HG03521 (cell line): Measurements from ENCODE around the gene PLCG1.

Experiments
- ATAC-seq: cut with Tn5 transposase; IDR thresholded peaks from one replicate; pipeline ENCODE4 v1.9.1; 2021; ENCODE audit warnings: mild to moderate bottlenecking, moderate library complexity; ENCODE audit not compliant: unreplicated experiment

PLCG1 gene

DNA sequence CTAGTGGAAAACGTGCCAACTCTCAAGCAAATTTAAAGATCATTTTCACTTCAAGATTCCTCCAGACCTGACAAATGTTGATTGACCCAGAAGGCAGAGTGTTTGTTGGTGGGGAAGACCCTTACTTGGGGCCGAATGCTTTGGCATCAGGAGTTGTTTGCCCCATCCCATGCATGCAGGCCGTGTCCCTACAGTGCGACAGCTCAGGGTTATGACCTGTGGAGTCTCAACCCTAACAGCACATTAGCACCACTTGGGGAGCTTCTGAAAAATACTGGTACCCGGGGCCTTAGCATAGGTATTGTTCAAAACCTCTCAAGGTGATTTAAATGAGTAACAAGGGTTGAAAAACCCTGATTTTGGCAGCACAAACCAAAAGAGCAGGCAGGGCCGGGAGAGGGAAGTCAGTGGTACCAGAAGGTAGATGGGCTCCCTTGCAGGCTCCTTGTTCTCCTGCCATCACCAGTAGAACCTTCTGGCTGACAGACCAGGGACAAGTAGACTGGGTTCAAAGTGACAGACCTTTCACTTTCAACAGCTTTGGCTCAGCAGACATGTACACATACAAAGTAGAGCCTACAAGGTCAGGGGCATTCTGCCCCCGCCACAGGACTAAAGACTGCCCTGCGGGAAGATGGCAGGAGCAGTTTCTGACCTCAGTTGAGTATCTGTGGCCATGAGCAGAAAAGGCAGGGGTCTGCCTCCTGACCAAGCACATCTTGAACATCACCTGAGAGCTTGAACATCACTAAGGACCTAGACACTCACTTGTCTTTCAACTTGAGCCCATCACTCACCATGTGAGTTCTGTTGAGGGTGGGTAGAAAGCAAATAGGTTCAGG lies 39.6 kb downstream of the PLCG1 start:
- ATAC-seq: no peak

DNA sequence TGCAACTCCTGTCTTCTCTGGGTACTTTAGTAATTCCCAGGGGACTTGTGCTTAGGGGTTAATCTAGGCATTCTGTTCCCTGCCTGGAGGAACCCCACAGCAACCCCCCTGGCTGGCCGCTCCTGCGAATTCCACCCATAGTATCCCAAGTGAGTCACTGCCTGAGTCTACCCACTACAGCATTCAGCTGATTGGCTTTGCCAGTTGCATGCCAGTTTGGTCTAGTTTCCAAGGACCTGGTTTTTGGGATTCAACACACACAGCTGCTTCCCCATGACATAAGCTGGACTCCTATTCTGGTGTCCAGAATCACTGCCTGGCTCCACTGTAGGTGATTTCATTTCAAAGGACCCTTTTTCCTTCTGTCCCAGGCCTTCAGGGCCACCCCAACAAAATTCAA lies 40.3 kb downstream of the PLCG1 start:
- no peak for ATAC-seq

DNA sequence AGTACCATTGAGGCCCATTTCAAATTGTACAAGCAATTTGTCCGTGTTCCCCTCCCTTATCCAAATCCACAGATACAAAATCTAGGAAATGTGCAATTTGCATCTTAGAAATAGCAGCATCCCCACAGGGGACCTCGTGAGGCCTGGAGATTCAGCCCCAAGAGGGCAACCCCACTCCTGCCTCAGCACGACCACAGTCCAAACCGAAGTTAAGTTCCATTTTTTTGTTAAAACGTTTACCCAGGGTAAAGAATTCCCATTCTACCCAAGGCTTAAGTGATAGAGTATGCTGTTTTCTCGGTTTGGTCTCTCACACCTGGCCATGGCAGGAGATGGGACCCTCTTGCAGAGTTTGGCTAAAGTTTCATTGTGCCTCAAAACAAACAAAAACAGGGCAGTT lies 41.2 kb downstream of the PLCG1 start:
- ATAC-seq: no peak

DNA sequence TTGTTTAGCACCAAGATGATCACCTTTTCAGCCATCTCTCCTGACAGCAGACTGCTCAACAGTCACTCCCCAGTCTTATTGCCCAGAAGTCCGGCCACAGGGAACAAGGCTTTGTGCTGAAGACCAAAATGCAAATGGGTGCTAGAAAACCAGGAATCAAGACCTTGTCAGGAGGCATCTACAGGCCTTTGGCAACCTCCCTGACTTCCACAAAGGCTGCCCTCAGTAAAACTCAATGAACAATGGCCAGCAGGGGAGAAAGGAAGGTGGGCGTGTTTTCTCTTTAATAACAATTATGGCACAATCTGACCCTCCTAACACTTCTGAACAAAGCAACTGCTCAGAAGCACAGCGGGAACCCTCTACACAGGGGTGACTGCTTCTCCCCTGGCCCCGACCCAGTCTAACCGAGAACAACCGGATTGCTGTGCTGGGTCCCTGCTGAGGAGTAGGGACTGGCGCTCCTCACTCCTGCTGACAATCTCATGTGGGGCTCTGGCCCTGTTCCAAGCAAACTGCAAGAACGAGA lies 41.6 kb downstream of the PLCG1 start:
- no peak for ATAC-seq

DNA sequence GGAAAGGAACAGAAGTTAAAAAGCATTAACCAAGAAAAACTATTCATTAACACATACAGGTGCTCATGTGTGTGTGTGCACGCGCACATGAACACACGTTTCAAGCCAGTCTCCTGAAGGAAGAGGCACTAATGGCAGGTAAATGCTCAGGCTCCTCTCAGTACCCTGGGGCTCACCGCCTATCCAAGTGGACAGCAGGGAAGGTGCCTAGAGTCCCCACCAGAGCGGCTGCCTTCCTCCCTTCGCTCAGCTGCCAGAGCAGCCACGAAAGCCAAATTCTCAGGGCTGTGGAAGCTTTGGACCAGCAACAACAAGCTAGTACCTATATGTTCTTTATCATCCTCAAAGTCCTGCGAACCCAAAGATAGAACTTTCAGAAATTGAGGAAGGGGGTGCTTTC lies 42.6 kb downstream of the PLCG1 start:
- no peak for ATAC-seq

DNA sequence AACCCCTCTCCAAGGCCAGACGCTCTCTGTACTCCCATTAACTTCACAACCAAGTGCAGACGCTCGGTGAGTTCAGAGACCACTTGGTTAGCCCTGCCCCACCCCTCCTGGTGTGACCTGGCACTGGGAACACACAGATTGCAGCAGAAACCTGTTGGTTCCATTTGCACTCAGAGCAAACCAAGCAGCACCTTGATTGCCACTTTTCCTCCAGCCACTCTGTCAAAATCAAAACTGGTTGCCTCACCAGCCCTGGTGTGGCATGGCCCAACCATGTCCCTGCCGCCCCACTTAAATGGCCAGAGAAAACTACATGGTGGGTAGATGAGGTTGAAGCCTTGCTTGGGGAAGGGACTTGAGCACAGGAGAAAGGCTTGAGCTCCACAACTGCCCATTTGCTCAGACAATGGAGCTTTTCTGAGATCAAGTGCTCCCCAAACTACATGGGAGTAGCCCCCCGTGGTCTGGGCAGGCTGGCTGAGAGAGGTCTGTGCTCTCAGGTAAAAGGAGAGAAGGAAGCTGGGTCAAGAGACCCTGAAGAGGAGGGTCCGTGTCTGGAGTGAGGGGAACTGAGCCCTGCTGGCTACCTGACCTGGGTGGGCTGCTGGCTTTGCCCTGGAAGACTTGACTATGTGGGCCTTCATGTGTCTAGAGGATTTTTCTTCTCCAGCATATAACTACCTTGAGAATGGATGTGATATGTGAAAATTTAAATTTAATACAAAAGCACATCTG lies 43.4 kb downstream of the PLCG1 start:
- ATAC-seq: no peak

DNA sequence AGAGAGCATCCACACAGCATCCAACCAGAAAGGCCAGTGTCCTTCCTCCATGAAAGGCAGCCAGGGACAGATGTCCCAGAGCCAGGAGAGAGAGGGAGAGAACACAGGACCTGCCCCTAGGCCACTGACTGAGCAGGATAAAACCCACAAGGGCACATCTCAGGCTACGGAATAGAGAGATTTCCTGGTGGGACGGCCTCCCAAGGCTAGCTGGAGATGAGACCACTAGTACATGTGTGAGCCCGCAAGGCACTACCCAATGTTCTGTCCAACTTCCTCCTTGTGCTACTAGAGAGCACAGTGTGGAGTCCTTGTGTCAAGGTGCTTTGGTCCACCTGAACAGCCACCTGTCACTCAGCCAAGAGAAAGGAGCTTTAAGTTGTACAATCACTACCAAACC lies 44.2 kb downstream of the PLCG1 start:
- no peak for ATAC-seq

DNA sequence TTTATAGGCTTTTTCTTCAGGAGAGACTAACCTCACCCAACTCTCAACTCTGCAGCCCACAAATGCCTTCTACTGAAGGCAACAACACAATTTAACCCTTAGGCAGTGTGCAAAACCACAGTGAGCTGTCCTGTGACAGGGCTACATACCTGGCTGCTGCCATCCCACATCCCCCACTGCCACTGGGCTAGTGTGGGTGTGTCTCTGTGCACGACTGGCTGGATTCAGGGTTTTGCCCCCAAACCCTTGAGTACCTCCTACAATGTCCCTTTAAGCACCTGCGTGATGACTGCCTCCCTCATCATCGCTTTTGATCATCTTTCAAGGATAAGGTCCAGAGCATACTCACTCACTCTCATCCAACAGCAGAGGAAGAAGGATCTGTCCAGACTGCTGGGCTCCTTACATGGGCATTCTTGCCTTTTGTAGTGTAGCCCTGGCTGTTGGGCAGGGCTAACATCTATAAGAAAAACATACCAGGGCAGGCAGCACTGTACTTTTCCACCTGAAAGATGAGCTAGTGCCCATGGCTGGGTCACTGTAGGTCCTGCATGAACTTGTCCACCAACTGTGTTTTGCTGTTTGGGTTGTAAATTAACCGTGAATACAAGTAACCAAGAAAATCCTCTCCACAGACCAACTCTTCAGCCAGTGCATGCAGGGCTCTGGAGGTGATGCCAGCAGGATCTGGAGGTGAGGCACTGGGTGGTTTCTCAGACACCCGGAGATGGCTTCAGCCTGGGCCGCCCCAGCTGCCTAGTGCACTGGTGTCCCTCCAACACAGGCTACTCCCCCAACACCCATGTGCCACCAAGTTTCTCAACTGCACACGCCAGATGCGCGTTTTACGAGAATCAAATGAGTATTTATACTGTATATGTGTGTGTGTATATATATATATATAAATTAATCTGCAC lies 45.2 kb downstream of the PLCG1 start:
- ATAC-seq: no peak

DNA sequence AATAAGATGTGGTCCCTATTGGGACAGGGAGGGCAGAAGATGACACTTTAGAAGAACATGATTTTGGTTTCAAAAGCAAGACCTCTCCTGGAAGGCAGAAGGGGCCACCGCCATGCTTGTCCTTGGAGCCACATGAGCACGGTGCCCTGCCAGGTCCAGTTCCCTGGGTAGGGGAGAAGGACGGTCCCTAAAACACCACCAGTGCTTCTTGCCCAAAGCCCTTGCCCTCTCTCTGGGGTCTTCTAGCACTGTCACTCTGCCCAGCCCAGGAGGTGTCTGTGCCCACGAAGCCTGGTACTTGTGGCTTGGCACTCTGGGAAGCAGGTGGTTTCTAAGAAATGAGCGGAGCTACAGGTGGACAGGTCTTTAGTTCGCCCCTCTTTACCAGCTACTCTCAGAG lies 46.0 kb downstream of the PLCG1 start:
- no peak for ATAC-seq

DNA sequence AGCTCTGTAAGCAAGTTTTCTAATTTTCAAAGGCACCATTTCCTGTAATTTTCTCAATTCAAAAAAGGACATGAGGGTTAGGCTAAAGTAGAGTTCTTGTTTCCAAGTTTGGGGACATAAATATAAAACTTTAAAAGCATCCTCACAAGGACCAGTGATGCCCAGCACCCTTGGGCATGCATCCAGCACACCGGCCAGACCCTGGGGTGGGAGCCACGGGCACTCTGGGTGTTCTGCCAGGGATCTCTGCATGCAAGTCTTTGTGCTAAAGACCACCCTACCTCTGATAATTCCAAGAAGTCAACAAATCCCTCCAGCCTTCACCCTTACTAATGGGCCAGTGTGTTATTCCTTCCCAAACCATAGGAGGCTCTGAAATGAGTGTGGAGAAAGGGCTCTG lies 46.5 kb downstream of the PLCG1 start:
- ATAC-seq: no peak

DNA sequence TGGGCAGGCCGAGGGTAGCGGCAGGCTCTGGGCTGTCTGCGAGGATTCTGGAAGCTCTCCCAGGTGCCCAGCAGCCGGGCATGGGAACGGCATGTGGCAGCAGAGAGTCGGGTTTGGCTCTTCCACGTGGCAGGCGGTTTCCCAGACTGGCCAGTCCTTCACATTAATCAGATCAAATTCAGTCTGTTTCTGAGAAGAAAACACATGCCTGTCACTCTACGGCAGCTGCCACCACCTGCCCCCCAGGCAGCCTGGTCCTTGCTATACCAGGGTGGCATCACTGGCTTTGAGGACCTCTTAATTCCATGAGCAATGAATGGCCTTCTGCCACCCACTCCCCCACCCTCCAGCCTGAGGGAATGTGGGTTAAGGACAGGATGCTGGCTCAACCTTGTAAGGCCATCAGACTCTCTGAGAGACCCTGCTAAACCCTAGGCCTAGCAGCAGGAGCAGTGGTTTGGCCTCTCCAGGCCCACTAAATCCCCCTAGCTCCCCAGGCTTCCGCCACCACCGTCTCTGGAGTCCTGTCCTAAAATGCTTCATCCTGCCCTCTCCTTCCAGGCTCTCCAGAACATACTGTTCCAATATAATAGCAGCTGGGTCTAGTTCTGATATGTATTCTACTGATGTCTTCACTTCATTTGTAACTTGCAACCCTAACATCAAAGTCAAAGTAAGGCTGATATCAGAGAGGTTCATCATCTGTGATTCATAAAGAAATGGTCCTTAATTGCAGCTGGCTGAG lies 47.8 kb downstream of the PLCG1 start:
- no peak for ATAC-seq

DNA sequence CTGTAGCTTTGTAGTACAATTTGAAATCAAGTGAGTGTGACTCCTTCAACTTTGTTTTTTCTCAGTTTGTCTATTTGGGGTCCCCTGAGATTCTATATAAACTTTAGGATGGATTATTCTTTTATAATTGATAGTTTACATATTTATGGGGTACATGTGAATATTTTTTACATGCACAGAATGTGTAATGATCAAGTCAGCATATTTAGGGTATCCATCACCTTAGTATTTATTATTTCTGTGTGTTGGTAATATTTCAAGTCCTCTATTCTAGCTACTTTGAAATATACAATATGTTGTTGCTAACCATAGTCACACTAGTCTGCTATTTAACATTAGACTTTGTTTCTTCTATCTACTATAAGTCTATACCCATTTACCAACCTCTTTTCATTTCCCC lies 50.3 kb downstream of the PLCG1 start:
- no peak for ATAC-seq

DNA sequence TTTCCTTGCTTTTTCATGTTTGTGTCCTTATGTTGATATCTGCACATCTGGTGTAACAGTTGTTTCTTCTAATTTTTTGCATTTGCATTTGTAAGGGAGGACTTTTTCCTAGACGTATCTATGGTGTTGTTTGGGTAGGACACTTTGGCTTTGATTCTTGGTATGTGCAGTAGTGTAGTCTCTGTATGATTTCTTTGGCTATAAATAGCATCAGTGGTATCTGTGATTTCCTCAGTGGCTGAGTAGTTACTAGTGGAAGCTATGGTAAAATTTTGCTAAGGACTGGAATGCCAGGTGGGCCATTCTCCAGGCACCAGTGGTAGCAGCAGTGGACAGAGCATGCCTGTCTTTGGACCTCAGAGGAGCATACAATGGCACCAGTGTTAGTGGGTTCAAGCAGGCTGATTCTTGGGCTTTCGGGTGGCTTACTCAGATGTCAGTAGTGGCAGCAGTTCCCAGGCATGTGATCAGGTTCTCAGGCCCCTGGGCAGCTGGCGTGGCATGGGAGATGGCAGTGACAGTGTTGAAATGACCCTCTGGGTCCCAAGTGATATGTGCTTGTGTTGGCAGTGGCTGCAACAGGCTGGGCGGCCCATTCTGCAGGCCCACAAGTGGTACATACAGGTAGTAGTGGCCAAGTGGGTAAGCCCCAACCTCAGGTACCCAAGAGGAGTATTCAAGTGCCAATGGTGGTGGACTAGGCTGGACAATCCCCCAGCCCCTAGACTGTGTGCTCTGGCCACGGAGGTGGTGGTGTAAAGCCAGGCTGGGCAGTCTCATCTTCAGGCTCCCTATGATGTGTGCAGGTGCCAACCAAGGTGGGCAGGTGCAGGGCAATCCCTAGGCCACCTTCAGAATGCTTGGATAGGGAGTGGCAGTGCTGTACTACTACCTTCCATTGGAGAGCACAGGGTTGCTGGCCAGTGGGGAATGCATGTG lies 54.5 kb downstream of the PLCG1 start:
- no peak for ATAC-seq

DNA sequence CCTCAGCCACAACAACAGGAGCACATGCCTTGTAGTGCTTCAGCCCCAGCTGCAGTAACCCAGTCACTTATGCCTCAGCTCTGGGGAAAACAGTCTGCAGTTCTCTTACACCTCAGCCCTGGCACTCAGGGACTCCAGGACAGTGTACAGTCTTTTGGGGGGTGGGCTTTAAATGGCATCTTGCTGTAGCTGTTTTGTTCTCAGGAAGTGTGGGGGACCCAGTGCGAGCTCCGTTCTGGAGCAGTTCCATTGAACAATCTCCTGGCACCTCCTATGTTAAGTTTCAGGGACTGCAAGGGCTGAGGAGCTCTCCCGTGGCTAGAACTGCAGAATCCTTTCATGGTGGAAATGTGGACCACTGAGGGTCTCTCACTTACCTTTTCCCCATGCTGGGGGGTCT lies 55.2 kb downstream of the PLCG1 start:
- no peak for ATAC-seq

DNA sequence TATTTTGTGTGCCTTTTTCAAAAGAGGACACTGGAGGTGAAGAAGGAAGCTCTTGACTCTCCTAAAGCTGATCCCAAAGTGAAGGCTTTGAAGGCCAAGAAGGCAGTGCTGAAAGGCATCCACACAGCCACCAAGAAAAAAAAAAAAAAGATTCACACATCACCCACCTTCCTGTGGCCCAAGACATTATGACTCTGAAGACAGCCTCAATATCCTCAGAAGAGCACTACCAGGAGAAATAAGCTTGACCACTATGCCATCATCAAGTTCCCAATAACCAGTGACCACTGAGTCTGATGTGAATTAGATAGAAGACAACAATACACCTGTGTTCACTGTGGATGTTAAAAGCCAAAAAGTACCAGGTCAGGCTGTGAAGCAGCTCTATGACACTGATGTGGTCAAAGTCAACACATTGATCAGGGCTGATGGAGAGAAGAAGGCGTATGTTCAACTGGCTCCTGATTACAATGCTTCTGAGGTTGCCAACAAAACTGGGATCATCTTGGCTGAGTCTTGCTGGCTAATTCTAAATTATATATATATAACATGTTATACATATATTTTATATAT lies 59.4 kb downstream of the PLCG1 start:
- ATAC-seq: no peak

DNA sequence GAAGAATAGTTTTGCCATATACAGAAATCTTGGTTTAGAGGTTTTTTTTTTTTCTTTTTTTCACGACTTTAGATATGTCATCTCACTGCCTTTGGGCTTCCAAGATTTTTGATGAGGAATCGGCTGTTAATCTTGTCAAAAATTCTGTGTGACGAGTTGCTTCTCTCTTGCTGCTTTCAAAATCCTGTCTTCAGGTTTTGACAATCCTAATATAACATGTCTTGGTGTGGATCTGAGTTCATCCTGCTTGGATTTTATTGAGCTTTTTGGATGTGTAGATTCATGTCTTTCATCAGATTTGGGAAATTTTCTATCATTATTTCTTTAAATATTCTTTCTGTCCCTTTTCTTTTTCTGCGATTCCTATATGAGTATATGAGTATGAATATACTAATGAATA lies 61.1 kb downstream of the PLCG1 start:
- ATAC-seq: no peak

DNA sequence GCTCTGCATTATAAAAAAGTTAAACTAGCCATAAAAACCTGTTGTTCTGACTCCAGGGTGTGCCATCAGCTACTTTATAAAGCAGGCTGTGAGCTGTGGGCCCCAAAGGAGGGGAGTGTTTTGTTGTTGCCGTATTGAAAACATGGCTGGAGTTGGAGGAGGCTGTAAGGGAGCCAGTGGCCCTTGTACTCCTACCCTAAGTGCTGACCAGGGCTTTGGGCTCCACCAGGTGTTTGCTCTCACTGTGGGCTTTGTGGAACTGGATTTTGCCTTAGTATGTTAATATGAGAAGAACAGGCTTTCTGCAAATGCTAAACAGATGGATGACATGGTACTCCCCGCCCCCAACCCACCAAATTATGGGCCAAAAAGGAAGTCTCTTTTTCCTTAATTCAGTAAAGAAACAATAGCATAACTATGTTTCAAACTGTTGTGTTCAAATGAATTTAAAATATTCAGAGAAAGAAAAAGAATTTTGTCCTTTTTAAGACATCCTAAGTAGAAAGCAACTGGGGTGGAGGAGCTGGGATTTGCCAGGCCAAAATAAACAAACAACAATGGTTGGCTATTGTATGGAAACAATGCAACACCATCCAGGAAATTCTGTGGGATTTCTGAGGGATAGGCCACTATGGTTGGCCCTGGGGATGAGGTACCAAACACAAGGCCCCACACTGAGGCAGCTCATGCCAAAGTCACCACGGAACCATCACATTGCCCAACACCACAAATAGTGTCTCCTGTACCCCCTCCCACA lies 63.3 kb downstream of the PLCG1 start:
- ATAC-seq: no peak

DNA sequence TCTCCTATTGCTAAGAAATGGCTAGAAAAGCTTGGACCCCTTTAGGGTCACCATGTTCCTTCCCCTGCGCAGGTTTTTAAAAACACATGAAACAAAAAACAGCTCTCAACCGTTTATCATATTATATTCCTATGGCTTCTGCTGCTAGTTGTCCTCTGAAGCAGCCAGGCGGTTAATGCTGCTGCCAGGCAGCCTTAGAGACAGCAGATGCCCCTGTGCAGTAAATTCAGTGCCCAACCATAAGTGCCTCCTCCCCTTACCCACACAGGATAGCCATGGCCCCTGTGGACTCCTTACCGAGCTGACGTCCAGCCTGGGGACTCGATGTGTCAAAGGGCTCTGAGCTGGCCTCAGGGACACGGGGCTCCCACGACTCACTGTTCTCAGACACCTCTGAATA lies 64.4 kb downstream of the PLCG1 start:
- ATAC-seq: no peak
